Keratinocyte (primary cell): ENCODE measurements around the gene RILPL2. TPM values are rescaled to one million over a fixed set of nuclear protein-coding genes. Genes with fewer than 3 reads are reported as not detected.

Experiments
- DNase-seq: peaks from one replicate; pipeline ENCODE4 v3.0.0-alpha.2; 2011; ENCODE audit warnings: low read depth, missing footprints, low spot score
- FAIRE-seq: peaks from 2 replicates; lab custom pipeline; 2011; peaks lifted over from hg19 to GRCh38; lab: Jason Lieb, UNC
- H2AFZ ChIP-seq: 2 replicates; pipeline ENCODE4 v1.6.0; 2012; ENCODE audit warnings: low read length, control low read depth, inconsistent platforms; ENCODE audit not compliant: control insufficient read depth
- H3K27ac ChIP-seq: 2 replicates; pipeline ENCODE4 v1.5.1; 2011; ENCODE audit warnings: low read length; ENCODE audit not compliant: control insufficient read depth, insufficient read depth
- H3K27me3 ChIP-seq: 3 replicates; pipeline ENCODE4 v1.6.0; 2011; ENCODE audit warnings: low read length; ENCODE audit not compliant: control insufficient read depth, insufficient read depth; ENCODE audit errors: extremely low read depth
- H3K36me3 ChIP-seq, 2 experiments: 2 replicates in 1 of 2; 3 replicates in 1 of 2; pipeline ENCODE4 v1.5.1; 2011; ENCODE audit warnings: low read length in 2 of 2, mild to moderate bottlenecking in 1 of 2; ENCODE audit not compliant: control insufficient read depth in 2 of 2, insufficient read depth in 2 of 2; ENCODE audit errors: extremely low read depth in 1 of 2
- H3K4me1 ChIP-seq: 3 replicates; pipeline ENCODE4 v1.5.1; 2011; ENCODE audit warnings: low read length; ENCODE audit not compliant: control insufficient read depth, insufficient read depth; ENCODE audit errors: extremely low read depth
- H3K4me2 ChIP-seq: 3 replicates; pipeline ENCODE4 v1.6.0; 2011; ENCODE audit warnings: low read depth, low read length; ENCODE audit not compliant: control insufficient read depth, insufficient read depth; ENCODE audit errors: extremely low read depth
- H3K4me3 ChIP-seq, 3 experiments: fragments of 200-600 bp in 1 of 3; sonication (generic) in 1 of 3; 2 replicates in 2 of 3; 3 replicates in 1 of 3; pipeline ENCODE4 v1.5.1; 2011 to 2016; ENCODE audit warnings: low read length in 3 of 3, mild to moderate bottlenecking in 3 of 3, control low read depth in 2 of 3, inconsistent platforms in 1 of 3, low read depth in 1 of 3, mixed read lengths in 1 of 3, mixed run types in 1 of 3, moderate library complexity in 1 of 3; ENCODE audit not compliant: control insufficient read depth in 2 of 3, insufficient read depth in 2 of 3; ENCODE audit errors: extremely low read depth in 1 of 3
- H3K79me2 ChIP-seq: 2 replicates; pipeline ENCODE4 v1.6.0; 2012; ENCODE audit warnings: low read length; ENCODE audit not compliant: control insufficient read depth, insufficient read depth
- H3K9ac ChIP-seq: 3 replicates; pipeline ENCODE4 v1.6.0; 2011; ENCODE audit warnings: low read length; ENCODE audit not compliant: control insufficient read depth, insufficient read depth; ENCODE audit errors: extremely low read depth
- H3K9me1 ChIP-seq: 3 replicates; pipeline ENCODE4 v1.6.0; 2011; ENCODE audit warnings: low read length; ENCODE audit not compliant: control insufficient read depth, insufficient read depth; ENCODE audit errors: extremely low read depth
- H3K9me3 ChIP-seq: 2 replicates; pipeline ENCODE4 v1.5.1; 2012; ENCODE audit warnings: low read depth, low read length; ENCODE audit not compliant: control insufficient read depth
- H4K20me1 ChIP-seq: 3 replicates; pipeline ENCODE4 v1.6.0; 2011; ENCODE audit warnings: low read length; ENCODE audit not compliant: control insufficient read depth, insufficient read depth; ENCODE audit errors: extremely low read depth
- EZH2 ChIP-seq: IDR thresholded peaks from one replicate; pipeline ENCODE4 v1.6.1; 2012; ENCODE audit warnings: inconsistent platforms, mild to moderate bottlenecking, low read length, moderate library complexity
- dilution Hi-C: fragments of 300-500 bp; cut with MboI; formaldehyde crosslinking; loops from one replicate; pipeline ENCODE4 v1.7.0; 2020; ENCODE audit warnings: low sequenced_read_pairs; ENCODE audit not compliant: extremely low pct_ligation_motif_present
- polyA minus RNA-seq, 3 experiments: library from RNA; depleted of rRNA, polyadenylated mRNA; stranded (reverse); fragments of >200 nt; gene quantifications; 1 replicate in 1 of 3; 2 replicates in 1 of 3; 3 replicates in 1 of 3; pipeline ENCODE4 v1.2.3, GENCODE V29; 2011
- polyA plus RNA-seq, 5 experiments: library from polyadenylated mRNA; depleted of rRNA in 3 of 5; stranded (reverse) in 3 of 5; stranded (forward) in 1 of 5; unstranded in 1 of 5; fragments of >200 nt; gene quantifications; 1 replicate in 1 of 5; 2 replicates in 3 of 5; 3 replicates in 1 of 5; pipeline versions ENCODE4 v1.2.1 to v1.2.3, GENCODE V29; 2011 to 2012; ENCODE audit warnings: missing spikeins in 2 of 5, low read depth in 1 of 5, low replicate concordance in 1 of 5
- TF ChIP-seq, protein P1 (sequence below), 3 experiments: IDR thresholded peaks in 1 of 3; conservative IDR thresholded peaks in 1 of 3; optimal IDR thresholded peaks in 1 of 3; 2 replicates in 2 of 3; 3 replicates in 1 of 3; pipeline versions ENCODE3 to v1.5.1; 2011; ENCODE audit warnings: low read length in 3 of 3, mild to moderate bottlenecking in 3 of 3, moderate library complexity in 2 of 3, control low read depth in 1 of 3, inconsistent platforms in 1 of 3; ENCODE audit not compliant: insufficient read depth in 2 of 3; ENCODE audit errors: extremely low read depth in 1 of 3

Gene RILPL2, protein sequence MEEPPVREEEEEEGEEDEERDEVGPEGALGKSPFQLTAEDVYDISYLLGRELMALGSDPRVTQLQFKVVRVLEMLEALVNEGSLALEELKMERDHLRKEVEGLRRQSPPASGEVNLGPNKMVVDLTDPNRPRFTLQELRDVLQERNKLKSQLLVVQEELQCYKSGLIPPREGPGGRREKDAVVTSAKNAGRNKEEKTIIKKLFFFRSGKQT
- polyA plus RNA-seq, result 2.1 to 3.6 TPM (median 3.2 TPM) in 3 replicates
- 0.79 TPM for polyA plus RNA-seq (2011; ENCODE audit: low read depth)
- 3.3 TPM in 2 replicates for polyA plus RNA-seq (2011; cell fraction: cytosol; rRNA removed)
- polyA plus RNA-seq (2011; cell fraction: nucleus; rRNA removed), result 2.0 TPM in 2 replicates
- 1.4 and 3.8 TPM in 2 replicates for polyA plus RNA-seq (2012; ENCODE audit: low replicate concordance)
- polyA minus RNA-seq, result 1.1 to 1.7 TPM (median 1.3 TPM) in 3 replicates
- polyA minus RNA-seq (2011; cell fraction: cytosol; rRNA and poly(A)+ RNA removed), result 1.5 TPM
- 0.53 and 0.70 TPM in 2 replicates for polyA minus RNA-seq (2011; cell fraction: nucleus; rRNA and poly(A)+ RNA removed)

DNA sequence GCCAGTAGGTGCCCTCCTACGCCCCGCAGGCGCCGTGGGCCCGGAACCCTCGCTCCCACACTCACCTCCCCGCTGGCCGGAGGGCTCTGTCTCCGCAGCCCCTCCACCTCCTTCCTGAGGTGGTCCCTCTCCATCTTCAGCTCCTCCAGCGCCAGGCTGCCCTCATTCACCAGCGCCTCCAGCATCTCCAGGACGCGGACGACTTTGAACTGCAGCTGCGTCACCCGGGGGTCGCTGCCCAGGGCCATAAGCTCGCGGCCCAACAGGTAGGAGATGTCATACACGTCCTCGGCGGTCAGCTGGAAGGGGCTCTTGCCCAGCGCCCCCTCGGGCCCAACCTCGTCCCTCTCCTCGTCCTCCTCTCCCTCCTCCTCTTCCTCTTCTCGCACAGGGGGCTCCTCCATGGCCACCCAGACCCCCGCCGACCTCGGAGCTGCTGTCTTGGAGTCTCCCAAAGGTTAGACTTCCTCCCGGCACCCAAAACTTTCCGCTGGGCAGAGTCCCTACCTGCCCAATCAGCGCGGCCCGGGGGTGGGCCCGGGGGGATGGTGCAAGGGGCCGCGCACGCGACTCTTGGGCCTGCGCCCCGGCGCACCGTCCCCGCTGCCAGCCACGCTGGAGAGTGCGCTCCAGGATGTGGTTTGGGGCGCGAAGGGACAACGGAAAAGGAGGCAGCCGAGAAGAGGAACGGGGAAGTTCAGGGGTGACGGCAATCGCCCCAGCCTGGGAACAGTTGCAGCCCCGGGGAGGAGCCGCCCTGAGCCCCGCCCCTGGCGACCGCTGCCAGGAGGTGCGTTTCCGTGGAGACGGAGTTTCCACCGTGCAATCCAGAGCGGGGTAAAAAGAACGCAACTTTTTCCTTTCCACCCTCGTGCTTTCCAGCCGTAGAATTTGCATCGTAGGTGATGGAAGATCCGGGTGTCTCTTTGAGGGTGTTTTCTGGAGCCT is at the start of gene RILPL2:
Gene RILPL2 (minus strand): TSS at position 668 of the 948 bp plus-strand sequence. CDS start 264 bp downstream, at position 404.
- FAIRE-seq, result no peak
- dilution Hi-C loops, result no loop called here
- H3K4me1 ChIP-seq, result peaks cover 25% of the 10 kb centered on the region

DNA sequence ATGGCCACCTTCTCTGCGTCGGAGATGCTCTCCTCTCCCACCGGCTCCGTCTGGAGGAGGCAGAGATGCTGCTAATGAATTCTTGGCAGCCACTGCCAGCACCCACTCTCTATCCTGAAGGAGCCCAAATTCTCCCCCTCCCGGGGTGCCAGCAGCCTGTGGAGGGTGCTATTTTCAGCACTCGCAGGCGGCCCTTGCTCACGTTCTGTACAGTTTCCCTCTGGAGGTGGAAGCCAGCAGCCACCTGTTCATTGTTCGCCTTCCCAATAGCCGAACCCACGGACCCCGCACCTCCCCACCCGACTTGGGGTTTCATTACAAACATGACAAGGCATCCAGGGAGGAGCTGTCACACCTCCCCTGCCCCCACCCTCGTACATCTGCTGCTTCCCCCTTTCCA is 49.3 kb upstream of the RILPL2 start:
- H3K9me1 ChIP-seq, result no peaks in the 10 kb centered on the region
- DNase-seq (no peak), FAIRE-seq (no peak)
- no peaks in the 10 kb centered on the region for H3K79me2 ChIP-seq
- H3K36me3 ChIP-seq, result peaks cover 4 to 7% of the 10 kb centered on the region in 2 experiments
- no peak overlapping the region for H3K27ac ChIP-seq
- no peaks in the 10 kb centered on the region for H4K20me1 ChIP-seq
- no peaks in the 10 kb centered on the region for H3K4me1 ChIP-seq
- no peak for TF ChIP-seq EZH2
- TF ChIP-seq, protein P1, sequence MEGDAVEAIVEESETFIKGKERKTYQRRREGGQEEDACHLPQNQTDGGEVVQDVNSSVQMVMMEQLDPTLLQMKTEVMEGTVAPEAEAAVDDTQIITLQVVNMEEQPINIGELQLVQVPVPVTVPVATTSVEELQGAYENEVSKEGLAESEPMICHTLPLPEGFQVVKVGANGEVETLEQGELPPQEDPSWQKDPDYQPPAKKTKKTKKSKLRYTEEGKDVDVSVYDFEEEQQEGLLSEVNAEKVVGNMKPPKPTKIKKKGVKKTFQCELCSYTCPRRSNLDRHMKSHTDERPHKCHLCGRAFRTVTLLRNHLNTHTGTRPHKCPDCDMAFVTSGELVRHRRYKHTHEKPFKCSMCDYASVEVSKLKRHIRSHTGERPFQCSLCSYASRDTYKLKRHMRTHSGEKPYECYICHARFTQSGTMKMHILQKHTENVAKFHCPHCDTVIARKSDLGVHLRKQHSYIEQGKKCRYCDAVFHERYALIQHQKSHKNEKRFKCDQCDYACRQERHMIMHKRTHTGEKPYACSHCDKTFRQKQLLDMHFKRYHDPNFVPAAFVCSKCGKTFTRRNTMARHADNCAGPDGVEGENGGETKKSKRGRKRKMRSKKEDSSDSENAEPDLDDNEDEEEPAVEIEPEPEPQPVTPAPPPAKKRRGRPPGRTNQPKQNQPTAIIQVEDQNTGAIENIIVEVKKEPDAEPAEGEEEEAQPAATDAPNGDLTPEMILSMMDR (optimal IDR thresholded peaks at IDR 0.05 in 1 of 3, IDR thresholded peaks at IDR 0.05 in 1 of 3, conservative IDR thresholded peaks at IDR 0.05 in 1 of 3; ENCODE audit: extremely low read depth in 1 of 3, insufficient read depth in 2 of 3, low read length in 3 of 3), result no peak
- no peak overlapping the region for H2AFZ ChIP-seq
- no peaks in the 10 kb centered on the region for H3K27me3 ChIP-seq
- no peak overlapping the region for H3K4me3 ChIP-seq
- H3K9me3 ChIP-seq, result no peaks in the 10 kb centered on the region
- no peak overlapping the region for H3K4me2 ChIP-seq
- dilution Hi-C loops, result no loop called here
- no peak overlapping the region for H3K9ac ChIP-seq

More for the DNA sequence above, at the start of gene RILPL2:
- no peaks in the 10 kb centered on the region for H3K36me3 ChIP-seq
- H3K4me2 ChIP-seq, result peak within 1 kb of the TSS; percentile 84
- no peaks in the 10 kb centered on the region for H3K9me3 ChIP-seq
- H3K27ac ChIP-seq, result peak within 1 kb of the TSS; percentile 75
- no peaks in the 10 kb centered on the region for H4K20me1 ChIP-seq
- H3K27me3 ChIP-seq, result no peaks in the 10 kb centered on the region
- H2AFZ ChIP-seq, result peak within 1 kb of the TSS; percentile 91
- peaks cover 13% of the 10 kb centered on the region for H3K79me2 ChIP-seq
- no peaks in the 10 kb centered on the region for H3K9me1 ChIP-seq
- DNase-seq, result peak; percentile 36
- peak within 1 kb of the TSS; percentile 76 for H3K9ac ChIP-seq
- peak within 1 kb of the TSS; percentile 67 to 92 (median 90) for H3K4me3 ChIP-seq
- TF ChIP-seq, protein P1 (optimal IDR thresholded peaks at IDR 0.05 in 1 of 3, IDR thresholded peaks at IDR 0.05 in 1 of 3, conservative IDR thresholded peaks at IDR 0.05 in 1 of 3; ENCODE audit: extremely low read depth in 1 of 3, insufficient read depth in 2 of 3, low read length in 3 of 3), result peak in 1 of 3 experiments; percentile 9
- no peak for TF ChIP-seq EZH2
